ENCODE measurements around the gene MRPL58.

- TF ChIP-seq POLR2A (IDR thresholded peaks at IDR 0.05; ENCODE audit: low read length): no peak
- no peak for TF ChIP-seq GATA1 (IDR thresholded peaks at IDR 0.05; ENCODE audit: low read depth, low read length)
These were observed 7.2 kb downstream of the MRPL58 start for GRCh38 chr17:75019710-75020109.
